ENCODE measurements around the gene FAM118A. TPM values are rescaled to one million over a fixed set of nuclear protein-coding genes. Genes with fewer than 3 reads are reported as not detected.
A peak's percentile ranks its signal among the peaks of the same experiment; 100 is the strongest.

Gene FAM118A
- total and polyA plus RNA-seq, 2 experiments from 2014 or later, result 227 to 240 TPM

- peaks cover 38% of the 10 kb centered on the region for H3K36me3 ChIP-seq
- no peak overlapping the region for H3K4me3 ChIP-seq
- DNase-seq (ENCODE audit: low read depth in 1 of 2, low spot score in 1 of 2), result no peak
- TF ChIP-seq CTCF (IDR thresholded peaks at IDR 0.05; ENCODE audit: low read depth, low read length), result no peak
- peaks cover 15% of the 10 kb centered on the region for H3K4me1 ChIP-seq (ENCODE audit: low read depth)
- H3K27ac ChIP-seq, result no peak overlapping the region
- no peaks in the 10 kb centered on the region for H3K27me3 ChIP-seq
- no peaks in the 10 kb centered on the region for H3K9me3 ChIP-seq (ENCODE audit: low read depth)
Observed at GRCh38 chr22:45331486-45331885, 21.8 kb downstream of the FAM118A start.

DNA sequence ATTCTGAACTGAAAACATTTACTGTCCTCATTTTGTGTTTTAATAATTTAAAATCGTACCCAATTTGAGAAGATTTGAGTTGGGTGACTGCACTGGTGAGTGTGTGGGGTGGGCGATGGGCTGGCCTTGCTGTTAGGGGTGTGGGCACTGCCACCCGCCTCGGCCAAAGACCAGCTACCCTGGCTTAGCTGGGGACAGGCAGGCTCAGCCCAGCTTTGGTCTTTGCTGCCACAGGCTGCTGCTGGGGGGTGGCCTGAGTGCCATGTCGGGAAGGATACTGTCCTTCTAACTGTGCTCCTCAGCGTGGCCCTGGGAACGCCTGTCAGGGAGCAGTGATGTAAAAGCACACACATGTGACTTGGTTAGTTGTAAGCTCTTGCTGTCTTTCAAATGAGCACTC lies 22.3 kb downstream of the FAM118A start:
- Histone ChIP-seq H3K4me3 (no peak overlapping the region), H3K36me3 (peaks cover 42% of the 10 kb centered on the region)
- DNase-seq (ENCODE audit: low read depth in 1 of 2, low spot score in 1 of 2), result no peak

GRCh38 chr22:45334068-45334467 lies 24.3 kb downstream of the FAM118A start:
- Histone ChIP-seq H3K9me3 (ENCODE audit: low read depth) (no peaks in the 10 kb centered on the region), H3K36me3 (peaks cover 46% of the 10 kb centered on the region), H3K4me3 (no peak overlapping the region), H3K27me3 (no peaks in the 10 kb centered on the region), H3K27ac (peak overlapping the region; percentile 71), H3K4me1 (ENCODE audit: low read depth) (peaks cover 15% of the 10 kb centered on the region)
- no peak for TF ChIP-seq CTCF (IDR thresholded peaks at IDR 0.05; ENCODE audit: low read depth, low read length)
- no peak for DNase-seq (ENCODE audit: low read depth in 1 of 2, low spot score in 1 of 2)

More for the DNA sequence above, 22.3 kb downstream of the FAM118A start:
- H3K27ac ChIP-seq, result no peak overlapping the region
- peaks cover 15% of the 10 kb centered on the region for H3K4me1 ChIP-seq (ENCODE audit: low read depth)
- H3K27me3 ChIP-seq, result no peaks in the 10 kb centered on the region
- H3K9me3 ChIP-seq (ENCODE audit: low read depth), result no peaks in the 10 kb centered on the region
- TF ChIP-seq CTCF (IDR thresholded peaks at IDR 0.05; ENCODE audit: low read depth, low read length), result no peak

DNA sequence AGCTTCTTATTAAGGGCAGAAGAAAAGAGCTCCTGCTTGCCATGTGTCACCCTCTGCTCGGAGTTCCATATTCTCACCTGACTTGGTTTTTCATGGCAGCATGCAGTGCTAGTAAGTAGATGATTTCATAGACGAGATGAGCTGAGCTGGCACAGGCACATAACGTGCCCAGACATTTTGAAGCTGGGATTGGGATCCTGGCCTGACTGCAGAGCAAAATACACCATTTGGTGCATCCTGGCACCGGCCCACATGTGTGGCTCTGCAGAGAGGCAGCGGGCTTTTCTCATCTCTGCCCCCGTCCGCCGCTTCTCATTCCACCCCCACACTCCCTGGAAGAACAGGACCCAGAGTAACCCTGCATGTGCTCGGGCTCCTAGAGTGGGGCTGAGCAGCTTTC lies 24.8 kb downstream of the FAM118A start:
- H3K27ac ChIP-seq, result peak overlapping the region; percentile 71
- peaks cover 42% of the 10 kb centered on the region for H3K36me3 ChIP-seq
- no peaks in the 10 kb centered on the region for H3K27me3 ChIP-seq
- TF ChIP-seq CTCF (IDR thresholded peaks at IDR 0.05; ENCODE audit: low read depth, low read length), result no peak
- DNase-seq (ENCODE audit: low read depth in 1 of 2, low spot score in 1 of 2), result no peak
- H3K9me3 ChIP-seq (ENCODE audit: low read depth), result no peaks in the 10 kb centered on the region
- H3K4me3 ChIP-seq, result no peak overlapping the region
- peaks cover 15% of the 10 kb centered on the region for H3K4me1 ChIP-seq (ENCODE audit: low read depth)

DNA sequence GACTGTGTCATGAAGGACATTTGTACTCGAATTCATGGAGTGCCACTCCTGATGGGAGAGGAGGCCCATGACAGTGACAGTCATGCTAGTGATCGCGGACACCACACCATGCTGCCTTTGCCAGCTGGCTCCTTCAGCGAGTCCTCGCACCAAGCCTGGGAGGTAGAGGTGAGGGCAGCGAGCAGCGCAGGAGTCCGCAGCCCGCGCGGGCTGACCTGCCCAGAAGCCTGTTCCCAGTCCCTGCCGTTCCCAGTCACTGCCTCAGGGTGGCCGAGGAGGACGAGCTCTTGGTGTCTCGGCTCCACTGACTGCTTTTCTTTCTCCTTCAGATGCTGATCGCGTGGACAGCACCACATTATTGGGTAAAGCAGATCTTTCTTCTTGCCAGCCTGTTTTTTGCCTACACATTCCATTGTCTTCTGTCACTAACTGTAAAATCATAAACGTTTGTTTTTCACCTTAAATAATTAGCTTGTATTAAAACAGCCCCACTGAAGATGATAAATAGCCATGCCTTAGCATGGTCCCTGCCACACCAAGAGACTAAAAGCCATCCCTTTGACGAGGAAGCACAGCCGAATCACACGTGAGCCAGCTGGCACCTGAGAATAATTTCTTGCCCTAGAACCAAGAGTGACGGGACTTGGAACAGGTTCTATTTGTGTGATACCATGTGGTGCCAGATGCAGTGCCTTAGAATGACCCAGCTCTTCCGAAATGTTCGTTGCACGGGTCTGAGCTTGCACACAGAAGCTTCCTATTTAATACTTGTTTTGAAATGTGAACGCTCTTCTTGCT lies 25.5 kb downstream of the FAM118A start:
- Histone ChIP-seq H3K4me3 (no peak overlapping the region), H3K27me3 (no peaks in the 10 kb centered on the region), H3K4me1 (ENCODE audit: low read depth) (peaks cover 15% of the 10 kb centered on the region), H3K27ac (no peak overlapping the region), H3K9me3 (ENCODE audit: low read depth) (no peaks in the 10 kb centered on the region), H3K36me3 (peaks cover 42% of the 10 kb centered on the region)
- DNase-seq (ENCODE audit: low read depth in 1 of 2, low spot score in 1 of 2), result peak in 1 of 2 donors; percentile 44
- TF ChIP-seq CTCF (IDR thresholded peaks at IDR 0.05; ENCODE audit: low read depth, low read length), result no peak
